ENCODE measurements around the gene PUS3.
"Not testable (repeated sequence)": the region's sequence is repeated elsewhere in the genome, so short reads cannot be mapped to it uniquely, and the experiment has no call there.

Gene PUS3

GRCh38 chr11:125914601-125915000, 11.6 kb upstream of the PUS3 start:
- not testable (repeated sequence) for DNase-seq

GRCh38 chr11:125910226-125910849, 7.3 kb upstream of the PUS3 start:
- no peak for DNase-seq

GRCh38 chr11:125904678-125905077, 1.7 kb upstream of the PUS3 start:
- no peak for DNase-seq

- DNase-seq, result peak; percentile 73
Observed at GRCh38 chr11:125903711-125904659, 979 bp upstream of the PUS3 start, which contains the start of gene DDX25. DDX25 (plus strand) TSS chr11:125904508; CDS start chr11:125904518, 10 bp downstream.

GRCh38 chr11:125902277-125902926, 604 bp downstream of the PUS3 start:
- no peak for DNase-seq

GRCh38 chr11:125901872-125902271, 1.1 kb downstream of the PUS3 start:
- no peak for DNase-seq

- DNase-seq, result no peak
Observed at GRCh38 chr11:125892994-125893393, 10.0 kb downstream of the PUS3 start.

- no peak for DNase-seq
Observed at GRCh38 chr11:125892071-125892470, 10.9 kb downstream of the PUS3 start.

- no peak for DNase-seq
Observed at GRCh38 chr11:125890447-125891100, 12.4 kb downstream of the PUS3 start.

- peak; percentile 91 for DNase-seq
Observed at GRCh38 chr11:125887373-125888324, 15.4 kb downstream of the PUS3 start, which contains the start of gene HYLS1. HYLS1 (plus strand) TSS chr11:125887668; CDS start chr11:125899369, 11,701 bp downstream.

GRCh38 chr11:125886997-125887372, 16.0 kb downstream of the PUS3 start:
- DNase-seq, result no peak

GRCh38 chr11:125883375-125883774, 19.6 kb downstream of the PUS3 start:
- DNase-seq, result no peak

- no peak for DNase-seq
Observed at GRCh38 chr11:125881291-125881690, 21.7 kb downstream of the PUS3 start.

- peak; percentile 71 for DNase-seq
Observed at GRCh38 chr11:125874556-125875124, 28.4 kb downstream of the PUS3 start.

GRCh38 chr11:125873881-125874555, 29.0 kb downstream of the PUS3 start:
- no peak for DNase-seq

GRCh38 chr11:125872138-125872491, 30.9 kb downstream of the PUS3 start:
- no peak for DNase-seq

- DNase-seq, result peak; percentile 15
Observed at GRCh38 chr11:125871391-125872137, 31.4 kb downstream of the PUS3 start.

- no peak for DNase-seq
Observed at GRCh38 chr11:125869521-125869920, 33.5 kb downstream of the PUS3 start.

GRCh38 chr11:125865354-125865753, 37.7 kb downstream of the PUS3 start:
- not testable (repeated sequence) for DNase-seq

- DNase-seq, result not testable (repeated sequence)
Observed at GRCh38 chr11:125862786-125863185, 40.2 kb downstream of the PUS3 start.

Measured in NCI-H1092 (cell line).